ENCODE data around the gene ZNF329.

The ZNF329 gene

DNA sequence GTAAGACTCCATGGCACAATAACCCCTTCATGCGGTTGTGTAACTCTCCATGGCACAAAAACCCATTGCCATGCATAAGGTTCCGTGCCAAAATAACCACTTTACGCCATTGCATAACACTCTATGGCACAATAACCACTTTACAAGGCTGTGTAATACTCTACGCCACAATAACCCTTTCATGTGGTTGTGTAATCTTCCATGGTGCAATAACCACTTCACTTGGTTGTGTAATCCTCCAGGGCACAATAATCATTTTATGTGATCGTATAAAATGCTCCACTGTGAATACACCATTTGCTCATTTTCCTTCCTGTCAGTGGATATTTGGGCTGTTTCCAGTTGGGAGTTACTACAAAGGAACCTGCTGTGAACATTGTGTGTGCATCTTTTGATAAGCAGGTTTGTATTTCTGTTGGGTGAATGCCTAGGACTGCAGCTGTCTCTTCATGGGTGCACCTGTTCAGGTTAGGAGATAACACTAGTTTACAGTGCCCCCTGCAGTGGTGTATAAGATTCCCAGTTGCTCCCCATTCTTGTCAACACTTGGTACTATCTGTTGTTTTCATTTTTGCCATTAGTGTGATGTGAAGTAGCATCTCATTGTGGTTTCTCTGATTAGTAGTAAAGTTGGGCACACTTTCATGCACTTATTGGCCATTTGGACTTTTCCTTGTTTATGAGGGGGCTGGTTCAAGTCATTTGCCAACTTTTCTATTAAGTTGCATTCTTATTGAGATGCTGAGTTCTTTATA, 31.4 kb downstream of the ZNF329 start:
- DNase-seq (ENCODE audit: low read depth): no peak

DNA sequence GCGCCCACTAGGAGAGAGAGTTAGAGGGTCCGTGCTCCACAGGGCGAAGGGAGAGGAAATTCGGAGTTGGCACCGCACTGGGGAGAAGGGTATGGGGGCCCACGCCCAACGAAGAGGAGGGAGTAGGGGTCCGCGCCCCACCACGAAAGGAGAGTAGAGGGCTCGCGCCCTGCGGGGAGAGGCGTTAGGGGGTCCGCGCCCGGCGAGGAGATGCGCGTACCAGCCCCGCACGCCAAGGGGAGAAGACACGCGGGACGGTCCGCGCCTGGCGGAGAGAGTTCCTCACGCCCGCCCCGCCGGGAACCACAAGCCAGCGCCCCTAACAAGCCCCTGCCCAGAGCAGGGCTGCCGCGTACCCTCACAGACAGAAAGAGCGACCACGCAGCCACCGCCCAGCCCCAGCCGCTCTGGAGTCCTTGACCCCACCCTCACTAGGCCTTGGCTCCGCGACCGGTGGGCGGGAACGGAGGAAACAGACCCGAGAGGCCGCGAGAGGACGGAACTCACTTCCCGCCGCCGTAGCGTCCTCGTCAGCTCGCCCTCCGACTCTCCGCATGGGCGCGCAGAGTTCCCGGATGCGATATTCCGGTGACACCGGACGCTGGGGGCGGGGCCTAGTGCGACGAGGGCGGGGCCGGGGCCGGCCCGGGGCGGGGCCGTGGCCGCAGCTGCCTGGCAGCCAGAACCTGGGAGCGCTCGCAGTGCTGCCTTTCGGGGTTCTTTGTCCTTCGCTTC, 32.6 kb downstream of the ZNF329 start:
- no peak for DNase-seq (ENCODE audit: low read depth)

DNA sequence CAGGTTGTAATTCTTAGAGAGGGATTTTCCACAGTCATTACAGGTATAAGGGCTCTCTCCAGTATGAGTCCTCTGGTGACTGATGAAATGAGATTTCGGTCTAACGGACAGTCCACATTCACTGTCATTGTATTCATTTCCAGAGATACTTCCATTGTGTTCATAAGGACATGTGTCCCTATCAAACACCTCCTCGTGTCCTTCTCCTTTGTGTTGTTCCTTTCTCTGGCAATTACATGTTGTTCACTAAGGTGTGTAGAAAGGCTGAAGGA, 42.1 kb downstream of the ZNF329 start:
- no peak for DNase-seq (ENCODE audit: low read depth)

DNA sequence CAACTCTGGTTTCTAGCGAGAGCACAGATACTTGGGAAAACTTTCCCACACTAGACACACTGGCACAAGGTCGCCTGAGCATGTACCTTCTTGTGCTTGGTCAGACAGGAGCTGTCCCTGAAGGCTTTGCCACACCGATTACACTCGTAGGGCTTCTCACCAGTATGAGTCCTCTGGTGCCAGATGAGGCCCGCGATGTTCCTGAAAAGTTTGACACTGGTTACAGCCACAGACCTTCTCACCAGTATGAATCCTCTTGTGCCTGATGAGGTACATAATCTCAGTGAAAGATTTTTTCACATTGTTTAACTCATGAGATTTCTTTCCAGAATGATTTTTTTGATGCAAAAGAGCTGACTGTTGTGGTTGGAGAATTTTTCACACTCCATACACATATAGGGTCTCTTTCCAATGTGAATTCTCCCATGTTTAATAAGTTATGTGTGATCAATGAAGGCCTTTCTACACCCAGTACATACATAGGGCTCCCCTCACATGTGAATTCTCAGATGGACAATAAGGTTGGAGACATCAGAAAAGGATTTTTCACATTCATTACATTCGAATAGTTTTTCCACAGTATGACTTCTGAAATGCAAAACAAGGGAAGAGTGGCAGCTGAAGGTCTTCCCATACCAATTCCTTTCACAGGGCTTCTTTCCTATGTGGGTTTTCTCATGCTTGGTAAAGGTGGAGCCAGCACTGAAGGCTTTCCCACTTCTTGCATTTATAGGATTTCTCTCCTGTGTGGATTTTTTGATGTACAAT, 42.6 kb downstream of the ZNF329 start:
- no peak for DNase-seq (ENCODE audit: low read depth)

DNA sequence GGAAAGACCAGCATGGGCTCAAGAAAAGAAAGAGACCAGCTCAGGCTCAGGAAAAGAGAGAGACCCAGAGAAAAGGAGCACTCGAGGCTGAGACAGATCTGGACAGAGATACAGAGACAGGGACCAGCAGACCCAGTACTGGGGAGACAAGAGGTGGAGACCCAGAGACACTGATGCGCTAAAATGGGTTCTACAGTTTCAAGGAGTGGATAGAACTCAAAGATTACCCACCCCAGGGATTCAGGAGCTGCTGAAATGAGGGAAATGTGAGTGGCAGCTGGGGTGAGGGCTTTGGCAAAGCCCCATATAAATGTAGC, 51.9 kb downstream of the ZNF329 start:
- DNase-seq (ENCODE audit: low read depth): no peak

DNA sequence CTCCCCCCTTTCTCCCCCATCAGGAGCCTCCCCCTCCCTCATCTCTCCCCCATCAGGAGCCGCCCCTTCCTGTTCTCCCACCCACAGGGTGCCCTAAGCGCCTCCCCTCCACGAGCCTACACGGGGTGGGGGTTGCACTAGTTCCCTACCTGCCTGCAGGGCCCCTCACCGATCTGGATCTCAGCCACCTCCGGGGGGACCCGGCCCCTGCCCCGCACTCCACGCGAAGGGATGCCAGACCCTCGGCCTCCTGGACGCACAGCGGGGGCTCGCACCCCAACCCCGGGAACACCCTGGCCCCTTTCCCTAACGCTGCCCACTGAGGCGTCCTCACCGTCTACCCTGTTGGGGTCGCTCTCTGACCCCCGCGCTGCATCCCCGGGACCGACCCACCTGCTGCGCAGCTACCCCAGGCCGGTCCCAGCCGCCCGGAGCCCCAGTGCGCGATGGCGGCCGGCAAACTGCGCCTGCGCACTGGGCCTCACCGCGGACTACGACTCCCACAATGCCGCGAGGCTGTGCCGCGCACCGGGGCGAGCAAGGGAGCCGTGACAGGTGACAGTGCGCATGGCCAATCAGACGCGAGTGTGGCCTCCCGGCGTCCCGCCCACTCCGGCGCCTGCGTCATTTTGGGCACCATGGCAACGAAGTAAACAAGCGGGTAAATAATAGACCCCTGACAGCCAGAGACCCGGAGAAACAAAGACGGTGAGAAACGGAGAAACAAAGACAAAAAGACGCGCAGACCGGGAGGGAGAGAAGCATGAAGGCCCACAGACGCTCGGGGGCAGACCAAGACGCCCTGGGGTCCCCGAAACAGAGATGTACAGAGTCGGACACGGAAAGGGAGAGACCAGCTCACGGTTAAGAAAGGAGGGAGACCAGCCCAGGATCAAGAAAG, 52.6 kb downstream of the ZNF329 start, which contains the start of gene ZSCAN18:
Gene ZSCAN18 (minus strand): TSS at position 451 of the 901 bp plus-strand sequence. CDS start 7,964 bp downstream, outside the sequence.
- peak; percentile 93 for DNase-seq (ENCODE audit: low read depth)

DNA sequence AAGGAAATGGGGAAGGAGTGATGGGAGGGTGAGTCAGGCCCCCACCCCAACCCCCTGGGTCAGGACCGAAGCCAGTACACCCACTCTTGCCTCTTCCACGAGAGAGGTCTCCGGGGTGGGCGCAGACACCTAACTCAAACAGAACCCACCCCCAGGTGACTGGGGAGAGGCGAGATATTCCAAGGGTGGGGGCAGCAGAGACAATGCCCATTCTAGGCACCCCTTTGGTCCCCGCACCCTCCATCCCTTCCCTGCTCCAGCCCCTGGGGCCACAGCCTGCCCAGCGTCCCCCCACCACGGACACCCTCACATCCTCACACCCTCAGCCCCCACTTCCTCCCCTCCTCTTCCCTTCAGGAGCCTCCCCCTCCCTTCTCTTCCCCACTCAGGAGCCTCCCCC, 53.2 kb downstream of the ZNF329 start:
- no peak for DNase-seq (ENCODE audit: low read depth)

DNA sequence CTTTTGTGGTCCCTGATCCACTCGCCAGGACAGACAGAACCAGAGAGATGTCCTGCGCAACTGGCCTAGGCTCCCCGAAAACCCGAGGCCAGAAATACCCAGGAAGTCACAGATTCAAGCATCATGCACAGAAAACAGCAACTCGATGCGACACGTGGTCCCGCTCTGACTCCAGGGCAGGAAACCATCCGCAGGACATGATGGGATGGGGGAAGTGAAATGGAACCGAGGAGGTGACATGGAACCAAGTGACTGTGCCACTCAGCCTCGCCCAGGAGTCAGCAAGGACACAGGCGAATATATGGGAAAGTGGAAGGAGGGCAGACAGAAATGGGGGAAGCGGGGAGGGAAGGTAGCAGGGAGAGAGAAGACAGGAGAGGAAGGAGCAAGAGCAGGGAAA, 53.7 kb downstream of the ZNF329 start:
- DNase-seq (ENCODE audit: low read depth): no peak

DNA sequence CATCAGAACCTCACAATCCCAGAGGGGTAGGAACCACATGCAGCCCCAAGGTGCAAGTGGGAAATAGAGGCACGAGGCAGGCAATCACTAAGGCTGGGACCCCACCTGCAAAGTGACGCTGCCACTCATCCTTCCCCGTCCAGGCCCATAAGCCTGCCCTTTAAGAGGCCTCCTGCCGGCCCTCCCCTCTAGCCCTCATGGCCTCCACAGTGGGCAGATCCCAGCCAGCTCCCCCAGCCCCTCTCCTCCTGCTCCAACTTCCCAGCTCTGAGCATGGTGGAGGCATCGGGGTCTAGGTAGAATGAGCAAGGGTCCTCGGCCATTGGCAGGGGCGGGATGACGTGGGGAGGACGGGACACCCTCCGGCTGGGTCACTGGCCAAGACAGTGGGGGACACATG, 55.3 kb downstream of the ZNF329 start:
- DNase-seq (ENCODE audit: low read depth): no peak

DNA sequence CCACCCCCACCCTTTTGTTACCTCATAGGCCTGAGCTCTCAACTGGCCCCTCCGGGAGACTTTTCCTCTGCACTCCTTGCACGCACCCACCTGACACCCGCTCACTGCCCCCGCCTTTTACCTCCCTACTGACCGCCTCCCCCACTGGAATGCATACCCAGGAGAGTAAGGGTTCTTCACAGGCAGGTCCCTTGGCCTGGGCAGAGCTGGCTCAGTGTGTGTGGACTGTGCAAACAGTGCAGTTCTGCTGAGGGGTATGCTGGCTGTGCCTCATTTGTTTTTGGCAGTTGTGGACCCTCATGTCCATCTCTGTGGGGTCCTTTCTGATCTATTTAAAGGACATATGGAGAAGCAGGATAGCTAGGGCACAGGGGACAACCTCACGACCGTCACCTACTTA, 57.5 kb downstream of the ZNF329 start:
- no peak for DNase-seq (ENCODE audit: low read depth)

DNA sequence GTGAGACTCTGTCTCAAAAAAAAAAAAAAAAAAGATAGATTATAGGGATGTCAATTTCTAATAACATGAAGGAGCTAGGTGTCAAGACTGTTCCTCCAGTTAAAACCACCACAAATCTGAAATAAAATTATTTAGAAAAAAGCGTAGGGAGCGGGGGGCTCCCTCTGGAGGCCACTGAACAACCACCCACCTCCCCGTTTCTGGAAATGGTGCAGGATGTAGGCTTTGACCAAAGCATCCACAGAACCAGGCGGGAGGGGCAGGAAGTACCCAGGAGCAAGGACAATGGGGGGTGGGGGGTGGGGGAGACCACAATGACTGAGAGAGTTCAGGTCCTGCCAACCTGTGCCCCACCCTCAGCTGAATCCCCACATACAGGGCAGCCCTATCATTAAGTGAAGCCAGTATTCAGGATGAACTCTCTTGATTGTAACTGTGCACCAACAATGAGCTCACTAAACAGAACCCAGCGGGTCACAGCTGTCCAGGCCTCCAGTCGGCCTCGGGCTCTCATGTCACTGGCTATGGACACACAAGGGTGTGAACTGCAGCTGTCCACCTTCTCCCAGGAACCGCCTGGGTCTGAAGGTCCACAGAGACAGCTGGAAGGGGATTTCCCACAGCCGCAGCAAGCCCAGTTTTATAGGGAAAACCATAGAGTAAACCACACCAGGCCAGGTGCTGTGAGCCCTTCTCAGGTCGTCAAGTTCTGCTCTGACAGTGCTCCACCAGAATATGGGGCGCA, 59.2 kb downstream of the ZNF329 start:
- DNase-seq (ENCODE audit: low read depth): no peak

DNA sequence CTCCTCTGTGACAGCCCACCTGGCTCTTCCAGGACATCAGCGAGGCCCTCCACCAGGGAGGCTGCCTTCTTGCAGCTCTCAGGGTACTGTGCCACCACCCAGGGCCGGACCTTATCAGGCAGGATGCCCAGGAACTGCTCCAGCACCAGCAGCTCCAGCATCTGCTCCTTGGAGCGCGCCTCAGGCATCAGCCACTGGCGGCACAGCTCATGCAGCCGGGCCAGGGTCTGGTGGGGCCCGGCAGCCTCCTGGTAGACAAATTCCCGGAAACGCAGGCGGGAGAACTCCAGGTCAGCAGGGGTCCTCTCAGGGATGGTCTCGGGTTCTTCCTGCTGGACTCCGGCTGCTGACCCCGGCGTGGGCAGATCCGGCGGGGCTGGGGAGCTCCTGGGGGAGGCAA, 60.7 kb downstream of the ZNF329 start:
- no peak for DNase-seq (ENCODE audit: low read depth)

DNA sequence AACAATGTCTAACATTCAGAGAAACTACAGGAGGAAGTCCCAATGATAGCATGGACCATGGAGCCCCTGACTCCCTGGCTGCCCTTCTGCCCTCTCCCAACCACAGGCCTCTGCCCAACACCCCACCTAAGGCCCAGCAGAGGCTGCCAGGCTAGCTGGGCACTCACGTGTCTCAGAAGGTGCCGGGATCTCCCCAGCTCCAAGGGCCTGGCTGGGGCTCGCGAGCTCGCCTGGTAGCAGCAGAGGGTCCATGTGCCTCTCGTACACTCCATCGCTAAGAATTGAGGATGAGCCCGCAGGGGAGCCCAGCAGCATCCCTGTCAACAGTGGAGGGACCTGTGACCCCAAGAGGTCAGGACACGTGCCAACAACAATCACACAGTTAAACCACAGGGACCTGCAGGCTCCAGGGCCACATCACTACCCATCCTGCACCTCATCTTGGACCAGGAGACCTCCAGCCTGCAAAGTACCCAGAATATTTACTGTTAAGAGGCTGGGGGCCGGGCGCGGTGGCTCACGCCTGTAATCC, 62.0 kb downstream of the ZNF329 start:
- no peak for DNase-seq (ENCODE audit: low read depth)

DNA sequence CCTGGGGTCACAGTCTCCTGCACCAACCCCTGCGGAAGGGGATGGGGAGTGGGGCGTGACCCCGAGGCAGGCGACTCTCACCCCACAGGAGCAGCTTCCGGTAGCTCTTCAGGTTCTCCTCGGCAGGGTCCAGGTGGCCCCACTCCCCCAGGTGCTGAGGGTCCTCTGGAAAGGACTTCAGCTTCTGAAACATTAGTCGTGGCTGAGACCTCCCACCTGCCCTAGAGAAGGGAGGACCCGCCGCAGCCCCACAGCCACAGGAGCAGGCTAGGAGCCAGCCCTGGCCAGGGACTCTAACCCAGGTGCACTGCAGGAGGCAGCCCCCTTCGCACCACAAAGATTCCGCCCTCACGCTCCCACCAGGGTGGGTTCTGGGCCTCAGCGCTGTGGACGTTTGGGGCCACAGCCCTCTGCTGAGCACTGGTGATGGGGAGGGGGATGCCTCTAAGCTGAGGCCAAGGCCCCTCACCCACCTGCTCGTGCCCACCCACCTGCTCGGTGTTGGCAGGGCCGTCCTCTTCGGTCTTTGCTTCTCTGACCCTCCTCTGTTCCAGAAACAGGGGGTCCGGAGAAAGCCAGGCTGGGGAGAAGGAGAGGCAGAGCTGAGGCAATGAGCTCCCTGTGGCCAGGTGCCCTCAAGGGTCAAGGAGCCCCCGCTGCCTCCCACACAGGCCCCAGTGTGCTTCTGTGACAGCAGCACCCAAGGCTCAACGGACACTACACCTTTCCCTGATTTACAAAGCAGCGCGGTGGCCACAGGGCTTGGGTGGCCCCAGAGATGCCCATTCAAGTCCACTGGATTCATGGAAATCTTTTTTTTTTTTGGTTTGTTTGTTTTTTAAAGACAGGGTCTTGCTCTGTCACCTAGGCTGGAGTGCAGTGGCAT, 63.5 kb downstream of the ZNF329 start:
- DNase-seq (ENCODE audit: low read depth): no peak

DNA sequence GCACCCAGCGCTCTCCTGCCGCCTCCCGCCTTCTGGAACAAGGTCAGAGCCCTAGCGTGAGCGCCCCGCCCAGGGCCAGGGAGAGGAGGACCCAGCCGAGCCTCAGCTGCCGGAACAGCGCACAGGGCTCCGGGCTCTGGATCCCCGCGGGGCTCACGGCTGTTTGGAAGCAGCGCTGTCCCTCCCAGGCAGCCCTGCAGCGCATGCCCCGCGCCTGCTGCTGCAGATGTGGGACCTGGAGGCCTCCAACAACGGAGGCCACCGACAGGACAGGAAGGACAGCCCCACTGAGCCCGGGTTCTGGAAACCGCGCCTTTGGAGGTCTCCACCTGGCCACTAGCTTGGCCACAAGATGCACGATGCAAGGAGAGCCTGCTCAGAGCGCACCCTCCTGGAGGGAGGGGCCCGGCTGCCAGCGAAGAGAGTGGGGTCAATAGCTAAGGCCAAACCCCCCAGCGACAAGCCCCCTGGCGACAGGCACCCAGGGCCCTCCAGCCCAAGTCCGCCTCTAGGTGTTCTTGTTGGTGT, 65.2 kb downstream of the ZNF329 start:
- DNase-seq (ENCODE audit: low read depth): no peak

DNA sequence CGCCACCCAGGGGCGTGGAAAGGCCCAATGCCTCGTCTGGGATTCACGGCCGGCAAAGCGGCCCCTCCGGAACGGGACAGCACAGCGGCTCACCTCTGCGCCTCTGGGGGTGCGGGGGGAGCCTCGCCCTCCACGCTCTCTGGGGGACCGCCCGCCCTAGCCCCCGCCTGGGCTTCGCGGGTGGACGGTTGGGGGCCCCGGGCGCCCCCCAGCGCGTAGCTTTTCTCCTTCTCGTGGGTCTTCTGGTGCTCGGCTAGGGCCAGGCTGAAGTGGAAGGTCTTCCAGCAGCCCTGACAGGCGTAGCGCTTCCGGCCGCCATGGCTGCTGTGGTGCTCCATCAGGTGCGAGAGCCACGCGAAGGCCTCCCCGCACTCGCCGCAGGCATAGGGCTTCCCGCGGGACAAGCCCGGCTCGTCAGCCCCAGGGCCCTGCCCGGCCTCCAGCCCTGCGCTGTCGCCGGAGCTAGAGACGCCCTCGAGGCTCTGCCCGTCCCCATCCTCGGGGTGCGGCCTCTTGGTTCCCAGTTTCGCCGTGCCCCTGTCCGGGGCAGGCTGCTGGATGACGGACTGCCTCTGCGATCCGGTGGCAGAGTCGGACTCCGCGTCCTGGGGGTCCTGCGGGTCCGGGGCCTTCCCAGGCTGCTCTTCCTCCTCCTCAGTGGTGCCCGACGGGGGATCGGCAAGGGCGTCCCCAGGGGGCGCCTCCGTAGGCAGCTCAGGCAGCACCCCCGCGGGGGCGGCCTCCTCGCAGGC, 65.8 kb downstream of the ZNF329 start:
- DNase-seq (ENCODE audit: low read depth): no peak

DNA sequence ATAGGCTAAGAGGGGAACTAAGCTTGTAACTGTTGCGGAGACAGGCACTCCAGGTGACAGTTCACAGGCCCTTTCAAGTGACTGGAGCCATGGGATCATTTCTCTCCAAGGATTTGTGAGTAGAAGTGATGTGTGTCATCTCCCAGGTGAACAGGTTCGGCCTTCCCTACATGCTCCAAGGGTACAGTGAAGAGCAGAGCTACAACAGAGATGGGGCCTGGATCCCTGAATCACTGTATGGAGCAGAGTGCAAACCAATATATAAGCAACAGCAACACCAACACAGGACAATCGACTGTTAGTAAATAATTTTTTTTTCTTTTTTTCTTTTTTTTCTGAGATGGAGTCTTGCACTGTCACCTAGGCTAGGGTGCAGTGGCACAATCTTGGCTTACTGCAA, 67.6 kb downstream of the ZNF329 start:
- DNase-seq (ENCODE audit: low read depth): no peak

DNA sequence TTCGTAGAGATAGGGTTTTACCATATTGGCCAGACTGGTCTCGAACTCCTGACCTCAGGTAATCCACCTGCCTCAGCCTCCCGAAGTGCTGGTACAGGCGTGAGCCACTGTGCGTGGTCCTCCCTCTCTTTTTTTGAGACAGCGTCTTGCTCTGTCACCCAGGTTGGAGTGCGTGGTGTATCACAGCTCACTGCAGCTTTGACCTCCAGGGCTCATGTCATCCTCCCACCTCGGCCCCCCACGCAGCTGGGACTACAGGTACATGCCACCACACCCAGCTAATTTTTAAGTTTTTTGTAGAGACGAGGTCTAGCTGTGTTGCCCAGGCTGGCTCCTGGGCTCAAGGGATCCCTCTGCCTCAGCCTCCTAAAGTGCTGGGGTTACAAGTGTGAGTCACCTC, 70.8 kb downstream of the ZNF329 start:
- no peak for DNase-seq (ENCODE audit: low read depth)
